Stimulated activated CD4-positive, alpha-beta T cell treated with anti-CD3 and anti-CD28 coated beads, TNF-alpha, amount 100 ng/mL, for 1 hour (primary cell): ENCODE data around the gene FAM217A.

ENCODE experiments used
- DNase-seq, 3 donors: peaks; one replicate each; pipeline ENCODE4 v3.0.0-alpha.2; 2020; ENCODE audit warnings: low read depth in 3 of 3, low spot score in 1 of 3

The FAM217A gene

GRCh38 chr6:4023240-4023639, 55.7 kb downstream of the FAM217A start:
- DNase-seq: no peak

- DNase-seq: no peak
Measured at GRCh38 chr6:4021854-4022695, 56.9 kb downstream of the FAM217A start.

- DNase-seq: peak; percentile 58 to 69 (median 65)
Measured at GRCh38 chr6:4021133-4021853, 57.6 kb downstream of the FAM217A start.

- no peak for DNase-seq
Measured at GRCh38 chr6:4020822-4021132, 58.2 kb downstream of the FAM217A start.

- no peak for DNase-seq
Measured at GRCh38 chr6:4018924-4019236, 60.1 kb downstream of the FAM217A start.
